Fibroblast of mammary gland (primary cell): ENCODE data around the gene THBD.

Source experiments
- DNase-seq: peaks from one replicate; pipeline ENCODE4 v3.0.0-alpha.2; 2010; ENCODE audit warnings: low read depth
- H3K4me3 ChIP-seq: 2 replicates; pipeline ENCODE4 v1.5.1; 2011; ENCODE audit warnings: low read depth, mild to moderate bottlenecking, low read length, moderate library complexity; ENCODE audit not compliant: control insufficient read depth
- TF ChIP-seq, protein P1 (sequence below): conservative IDR thresholded peaks from 2 replicates; pipeline ENCODE4 v1.5.1; 2011; ENCODE audit warnings: low read depth, low read length, inconsistent platforms; ENCODE audit not compliant: control insufficient read depth, insufficient read depth

THBD gene

DNA sequence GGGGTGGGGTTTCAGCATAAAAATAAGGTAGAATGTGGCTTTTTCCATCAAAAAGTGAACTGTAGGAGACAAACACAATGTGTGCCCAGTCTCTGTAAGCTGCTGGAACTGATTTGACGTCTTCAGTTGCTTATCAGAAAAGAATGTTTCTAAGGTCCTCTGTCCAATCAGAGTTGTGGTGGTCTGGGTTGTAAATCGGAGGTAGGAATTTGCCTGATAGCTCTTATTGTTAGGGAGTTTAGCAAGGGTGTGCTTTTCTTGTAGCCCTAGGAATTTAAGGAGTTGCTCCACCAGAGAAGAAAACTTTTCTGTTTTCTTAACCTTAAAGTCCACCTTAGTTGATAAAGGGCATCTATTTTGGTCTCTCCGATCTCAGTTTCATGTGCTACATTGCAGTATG, 24.8 kb downstream of the THBD start:
- no peak for DNase-seq
- TF ChIP-seq, protein P1, sequence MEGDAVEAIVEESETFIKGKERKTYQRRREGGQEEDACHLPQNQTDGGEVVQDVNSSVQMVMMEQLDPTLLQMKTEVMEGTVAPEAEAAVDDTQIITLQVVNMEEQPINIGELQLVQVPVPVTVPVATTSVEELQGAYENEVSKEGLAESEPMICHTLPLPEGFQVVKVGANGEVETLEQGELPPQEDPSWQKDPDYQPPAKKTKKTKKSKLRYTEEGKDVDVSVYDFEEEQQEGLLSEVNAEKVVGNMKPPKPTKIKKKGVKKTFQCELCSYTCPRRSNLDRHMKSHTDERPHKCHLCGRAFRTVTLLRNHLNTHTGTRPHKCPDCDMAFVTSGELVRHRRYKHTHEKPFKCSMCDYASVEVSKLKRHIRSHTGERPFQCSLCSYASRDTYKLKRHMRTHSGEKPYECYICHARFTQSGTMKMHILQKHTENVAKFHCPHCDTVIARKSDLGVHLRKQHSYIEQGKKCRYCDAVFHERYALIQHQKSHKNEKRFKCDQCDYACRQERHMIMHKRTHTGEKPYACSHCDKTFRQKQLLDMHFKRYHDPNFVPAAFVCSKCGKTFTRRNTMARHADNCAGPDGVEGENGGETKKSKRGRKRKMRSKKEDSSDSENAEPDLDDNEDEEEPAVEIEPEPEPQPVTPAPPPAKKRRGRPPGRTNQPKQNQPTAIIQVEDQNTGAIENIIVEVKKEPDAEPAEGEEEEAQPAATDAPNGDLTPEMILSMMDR: no peak
- no peak overlapping the region for H3K4me3 ChIP-seq

DNA sequence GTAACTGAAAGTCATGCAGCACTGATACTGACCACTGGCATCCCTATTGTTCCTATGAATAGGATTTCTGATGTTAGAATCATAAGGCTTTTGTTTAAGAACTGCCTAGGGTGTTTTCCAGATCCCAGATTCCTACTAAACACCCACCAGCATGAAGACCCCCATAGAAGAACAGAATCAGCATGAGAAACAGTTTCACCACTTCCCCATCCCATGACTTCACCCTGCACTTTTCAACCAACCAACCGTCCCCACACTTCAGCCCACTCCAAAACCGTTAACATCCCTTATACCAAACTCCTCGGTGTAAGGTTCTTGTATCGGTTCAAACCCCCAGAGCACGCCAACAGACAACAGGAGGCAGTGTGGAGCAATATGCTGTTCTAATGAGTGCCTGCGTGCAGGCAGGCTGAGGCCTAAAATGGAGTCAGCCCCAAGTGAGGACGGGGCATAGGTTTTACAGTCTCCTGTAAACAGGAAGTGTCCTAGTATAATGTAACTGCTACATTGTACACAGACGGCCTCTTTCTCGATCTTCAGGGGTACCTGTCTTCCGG, 25.8 kb downstream of the THBD start:
- DNase-seq: no peak
- H3K4me3 ChIP-seq: no peak overlapping the region
- TF ChIP-seq, protein P1: no peak

DNA sequence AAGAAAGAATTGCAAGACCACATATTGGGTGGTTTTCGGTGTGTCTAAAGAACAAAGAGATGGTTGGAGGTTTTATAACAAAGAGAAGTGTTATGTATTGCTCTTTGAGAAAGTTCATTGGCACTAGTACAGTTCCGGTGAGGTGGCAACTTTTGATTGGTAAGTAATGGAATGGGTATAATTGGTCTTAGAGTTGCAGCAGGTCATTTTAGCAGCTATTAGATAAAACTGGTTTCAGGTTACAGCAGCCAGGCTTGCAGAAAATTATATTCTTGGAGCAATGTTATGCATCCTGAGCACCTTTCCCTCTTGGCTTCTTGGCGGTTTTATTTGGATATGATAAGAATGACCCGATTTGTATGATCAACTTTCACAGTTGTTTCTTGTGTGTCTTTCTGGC, 26.6 kb downstream of the THBD start:
- H3K4me3 ChIP-seq: no peak overlapping the region
- no peak for DNase-seq
- TF ChIP-seq, protein P1: no peak

DNA sequence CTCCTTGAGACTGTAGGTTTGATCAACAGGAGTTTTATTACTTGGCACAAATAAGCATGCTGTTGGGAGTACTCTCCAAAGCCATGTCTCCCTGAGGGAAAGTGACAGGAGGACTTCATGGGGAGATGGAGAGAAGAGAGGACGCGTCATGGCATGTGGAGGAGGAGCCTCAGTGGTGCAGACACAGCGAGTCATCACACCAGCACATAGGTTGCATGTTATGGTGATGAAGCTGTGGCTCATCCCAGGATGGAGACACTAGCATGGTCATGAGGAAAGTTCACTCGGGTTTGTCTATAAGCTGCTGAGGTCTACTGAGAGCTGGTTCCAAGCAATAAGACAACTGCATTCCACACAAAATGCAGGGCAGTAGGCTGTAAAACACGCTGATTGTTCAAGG, 27.5 kb downstream of the THBD start:
- H3K4me3 ChIP-seq: no peak overlapping the region
- TF ChIP-seq, protein P1: no peak
- peak; percentile 59 for DNase-seq

DNA sequence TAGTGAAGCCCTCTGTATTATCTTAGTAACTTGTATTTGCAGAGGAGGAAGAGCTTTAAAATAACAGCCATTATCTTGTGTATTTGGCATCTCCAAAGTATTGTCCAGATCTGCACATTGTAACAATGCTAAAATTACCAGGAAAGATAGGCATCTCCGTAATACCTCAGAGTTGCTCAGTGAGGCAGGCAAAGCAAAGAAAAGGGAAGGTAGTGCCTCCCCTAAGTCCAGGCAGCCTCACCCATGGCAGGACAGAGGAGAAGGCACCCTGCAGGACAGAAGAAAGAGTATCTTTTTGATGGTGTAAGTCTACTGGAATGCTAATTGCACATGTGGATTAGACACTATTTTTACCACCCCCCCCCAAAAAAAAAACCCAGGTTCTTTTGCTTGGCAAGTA, 27.9 kb downstream of the THBD start:
- TF ChIP-seq, protein P1: no peak
- no peak overlapping the region for H3K4me3 ChIP-seq
- no peak for DNase-seq

DNA sequence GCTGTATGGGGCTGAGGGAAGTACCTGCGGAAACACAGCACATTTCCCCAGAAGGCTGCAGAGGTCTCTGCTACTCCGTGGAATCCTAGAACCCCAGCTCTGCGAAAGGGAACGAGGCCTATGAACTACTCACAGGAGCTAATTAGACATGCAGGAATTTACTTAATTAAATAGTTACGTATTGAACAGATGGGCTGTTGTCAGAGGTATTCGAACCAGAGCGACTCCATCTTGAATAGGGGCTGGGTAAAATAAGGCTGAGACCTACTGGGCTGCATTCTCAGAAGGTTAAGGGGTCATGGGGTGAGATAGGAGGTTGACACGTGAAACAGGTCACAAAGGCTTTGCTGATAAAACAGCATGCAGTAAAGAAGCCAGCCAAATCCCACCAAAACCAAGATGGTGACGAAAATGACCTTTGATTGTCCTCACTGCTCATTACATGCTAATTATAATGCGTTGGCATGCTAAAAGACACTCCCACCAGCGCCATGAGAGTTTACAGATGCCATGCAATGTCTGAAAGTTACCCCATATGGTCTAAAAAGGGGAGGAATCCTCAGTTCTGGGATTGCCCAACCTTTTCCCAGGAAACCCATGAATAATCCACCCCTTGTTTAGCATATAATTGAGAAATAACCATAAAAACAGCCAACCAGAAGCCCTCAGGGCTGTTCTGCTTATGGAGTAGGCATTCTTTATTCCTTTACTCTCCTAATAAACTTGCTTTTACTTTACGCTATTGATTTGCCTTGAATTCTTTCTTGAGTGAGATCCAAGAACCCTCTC, 29.0 kb downstream of the THBD start:
- H3K4me3 ChIP-seq: no peak overlapping the region
- TF ChIP-seq, protein P1: no peak
- no peak for DNase-seq
